Measurements from ENCODE around the gene ZNF385B. TPM values are rescaled to one million over a fixed set of nuclear protein-coding genes. Genes with fewer than 3 reads are reported as not detected.

ZNF385B gene
- total and polyA plus RNA-seq, 9 of the 15 experiments (the other 6 are each of a cell fraction or from before 2014, with no cell fraction given), result 0.50 TPM; not detected in 8

DNA sequence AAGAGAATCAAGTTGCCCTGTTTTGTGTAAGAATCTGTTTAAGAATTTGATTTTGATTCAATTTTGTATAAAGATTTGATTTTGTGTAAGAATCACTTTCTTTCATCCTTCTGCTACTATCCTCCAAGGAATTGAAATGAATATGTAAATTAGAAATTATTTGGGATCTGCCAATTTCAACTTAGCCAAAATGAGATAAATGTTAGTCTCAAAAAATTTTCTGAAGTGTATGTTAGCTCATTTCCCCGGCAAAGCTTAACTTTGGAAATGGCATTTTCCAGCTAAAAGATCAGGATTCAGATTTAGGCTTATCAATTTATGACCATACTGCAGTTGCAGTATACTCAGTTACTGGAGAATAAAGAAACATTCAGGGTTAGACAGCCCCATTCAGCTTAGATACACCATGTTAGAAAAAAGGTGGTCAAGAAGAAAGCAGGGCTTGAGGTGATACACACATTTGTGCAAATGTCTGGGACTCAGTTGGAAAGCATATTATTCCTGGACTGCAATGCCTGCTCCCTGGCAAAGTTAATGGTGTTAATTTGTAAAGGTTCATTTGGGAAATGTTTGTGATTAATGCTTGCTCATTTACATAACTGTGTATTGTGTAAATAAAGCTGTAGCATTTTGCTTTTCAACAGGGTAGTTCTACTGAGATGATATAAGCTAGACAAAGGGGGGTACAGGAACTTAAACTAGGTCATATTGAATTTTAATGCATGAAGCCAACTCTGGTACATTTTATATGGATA is 349.0 kb downstream of the ZNF385B start:
- no peak for FAIRE-seq
- ChIA-PET POLR2A (no interaction called here), CTCF (ENCODE audit: low intra/inter-chr PET ratio) (no interaction called here)
- Histone ChIP-seq H3K79me2 (ENCODE audit: control insufficient read depth, insufficient read depth, low read length) (no peaks in the 10 kb centered on the region), H3K4me1 (replicated peaks in 1 of 2; ENCODE audit: control insufficient read depth in 2 of 2, insufficient read depth in 2 of 2, low read length in 2 of 2) (no peaks in the 10 kb centered on the region), H3K4me3 (no peak overlapping the region), H3K9me3 (replicated peaks; ENCODE audit: control insufficient read depth, insufficient read depth, low read depth, low read length) (no peaks in the 10 kb centered on the region), H4K20me1 (replicated peaks; ENCODE audit: control insufficient read depth, insufficient read depth, low read length) (no peaks in the 10 kb centered on the region), H3K9ac (ENCODE audit: insufficient read depth in 1 of 2, low read depth in 2 of 2, low read length in 2 of 2) (no peak overlapping the region), H3K9me1 (ENCODE audit: control insufficient read depth, insufficient read depth, low read length) (no peaks in the 10 kb centered on the region), H3K27me3 (ENCODE audit: control insufficient read depth in 2 of 2, insufficient read depth in 2 of 2, low read length in 2 of 2) (no peaks in the 10 kb centered on the region), H3K36me3 (ENCODE audit: control insufficient read depth, insufficient read depth, low read length) (no peaks in the 10 kb centered on the region), H3K4me2 (ENCODE audit: insufficient read depth, low read length) (no peak overlapping the region), H2AFZ (ENCODE audit: low read depth, low read length) (no peak overlapping the region), H3K27ac (ENCODE audit: extremely low read depth, low read depth, low read length) (no peak overlapping the region)
- intact Hi-C loops (cut with micrococcal nuclease), result no loop called here
- no peak for DNase-seq (ENCODE audit: extremely low read depth in 1 of 4, low spot score in 3 of 4)
- no peak for ATAC-seq
- in situ Hi-C loops (cut with MboI), result no loop called here
- BruUV-seq (replicated peaks), result no TSS peak
- 0% methylated on average over 1 of the region's 1 CpG for WGBS (ENCODE audit: insufficient coverage, low coverage, missing lambda C conversion rate)
- TF ChIP-seq ZNF586 (CRISPR knock-in tag; conservative IDR thresholded peaks at IDR 0.05) (no peak), BCL6 (CRISPR knock-in tag; IDR thresholded peaks at IDR 0.05) (no peak), PML (IDR thresholded peaks at IDR 0.05; ENCODE audit: low read length) (no peak), KLF16 (IDR thresholded peaks at IDR 0.05) (no peak), SETDB1 (IDR thresholded peaks at IDR 0.05; ENCODE audit: low read length) (no peak), TGIF2 (CRISPR knock-in tag; IDR thresholded peaks at IDR 0.05) (no peak), MEF2D (tag; conservative IDR thresholded peaks at IDR 0.05; ENCODE audit: low read depth) (no peak), RFX5 (IDR thresholded peaks at IDR 0.05; ENCODE audit: low read depth, low read length) (no peak), ERF (CRISPR knock-in tag; IDR thresholded peaks at IDR 0.05) (no peak), ZNF75A (CRISPR knock-in tag; IDR thresholded peaks at IDR 0.05) (no peak), HSF4 (CRISPR knock-in tag; IDR thresholded peaks at IDR 0.05; ENCODE audit: borderline replicate concordance) (no peak), POLR2AphosphoS2 (IDR thresholded peaks at IDR 0.05; ENCODE audit: low read length) (no peak), HDAC8 (tag; IDR thresholded peaks at IDR 0.05) (no peak), GABPB1 (CRISPR knock-in tag; IDR thresholded peaks at IDR 0.05) (no peak)
- TF ChIP-seq, protein P1, sequence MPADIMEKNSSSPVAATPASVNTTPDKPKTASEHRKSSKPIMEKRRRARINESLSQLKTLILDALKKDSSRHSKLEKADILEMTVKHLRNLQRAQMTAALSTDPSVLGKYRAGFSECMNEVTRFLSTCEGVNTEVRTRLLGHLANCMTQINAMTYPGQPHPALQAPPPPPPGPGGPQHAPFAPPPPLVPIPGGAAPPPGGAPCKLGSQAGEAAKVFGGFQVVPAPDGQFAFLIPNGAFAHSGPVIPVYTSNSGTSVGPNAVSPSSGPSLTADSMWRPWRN (IDR thresholded peaks at IDR 0.05; ENCODE audit: low read depth), result no peak
- TF ChIP-seq, protein P2, sequence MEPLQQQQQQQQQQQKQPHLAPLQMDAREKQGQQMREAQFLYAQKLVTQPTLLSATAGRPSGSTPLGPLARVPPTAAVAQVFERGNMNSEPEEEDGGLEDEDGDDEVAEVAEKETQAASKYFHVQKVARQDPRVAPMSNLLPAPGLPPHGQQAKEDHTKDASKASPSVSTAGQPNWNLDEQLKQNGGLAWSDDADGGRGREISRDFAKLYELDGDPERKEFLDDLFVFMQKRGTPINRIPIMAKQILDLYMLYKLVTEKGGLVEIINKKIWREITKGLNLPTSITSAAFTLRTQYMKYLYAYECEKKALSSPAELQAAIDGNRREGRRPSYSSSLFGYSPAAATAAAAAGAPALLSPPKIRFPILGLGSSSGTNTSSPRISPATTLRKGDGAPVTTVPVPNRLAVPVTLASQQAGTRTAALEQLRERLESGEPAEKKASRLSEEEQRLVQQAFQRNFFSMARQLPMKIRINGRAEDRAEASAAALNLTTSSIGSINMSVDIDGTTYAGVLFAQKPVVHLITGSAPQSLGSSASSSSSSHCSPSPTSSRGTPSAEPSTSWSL (CRISPR knock-in tag; IDR thresholded peaks at IDR 0.05; ENCODE audit: borderline replicate concordance), result no peak
- TF ChIP-seq, protein P3, sequence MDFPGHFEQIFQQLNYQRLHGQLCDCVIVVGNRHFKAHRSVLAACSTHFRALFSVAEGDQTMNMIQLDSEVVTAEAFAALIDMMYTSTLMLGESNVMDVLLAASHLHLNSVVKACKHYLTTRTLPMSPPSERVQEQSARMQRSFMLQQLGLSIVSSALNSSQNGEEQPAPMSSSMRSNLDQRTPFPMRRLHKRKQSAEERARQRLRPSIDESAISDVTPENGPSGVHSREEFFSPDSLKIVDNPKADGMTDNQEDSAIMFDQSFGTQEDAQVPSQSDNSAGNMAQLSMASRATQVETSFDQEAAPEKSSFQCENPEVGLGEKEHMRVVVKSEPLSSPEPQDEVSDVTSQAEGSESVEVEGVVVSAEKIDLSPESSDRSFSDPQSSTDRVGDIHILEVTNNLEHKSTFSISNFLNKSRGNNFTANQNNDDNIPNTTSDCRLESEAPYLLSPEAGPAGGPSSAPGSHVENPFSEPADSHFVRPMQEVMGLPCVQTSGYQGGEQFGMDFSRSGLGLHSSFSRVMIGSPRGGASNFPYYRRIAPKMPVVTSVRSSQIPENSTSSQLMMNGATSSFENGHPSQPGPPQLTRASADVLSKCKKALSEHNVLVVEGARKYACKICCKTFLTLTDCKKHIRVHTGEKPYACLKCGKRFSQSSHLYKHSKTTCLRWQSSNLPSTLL (IDR thresholded peaks at IDR 0.05), result no peak
